OCI-LY3 (cell line): Measurements from ENCODE around the gene BMAL1.

Experiments
- H2AFZ ChIP-seq: fragments of 200-600, 300-600 bp; shearing (Covaris generic); 2 replicates; pipeline ENCODE4 v1.6.0; 2014; ENCODE audit warnings: antibody characterized with exemption, low read depth, low read length
- H3K27ac ChIP-seq: fragments of 200-600, 300-600 bp; sonication (generic); 2 replicates; pipeline ENCODE4 v1.5.1; 2014; ENCODE audit warnings: mild to moderate bottlenecking, low read length, moderate library complexity, mixed read lengths
- H3K27me3 ChIP-seq: fragments of 200-600, 300-600 bp; sonication (generic); 2 replicates; pipeline ENCODE4 v1.6.1; 2014; ENCODE audit warnings: low read depth, low read length, mixed read lengths
- H3K36me3 ChIP-seq: fragments of 200-600, 300-600 bp; sonication (generic); replicated peaks from 2 replicates; pipeline ENCODE3; 2014; ENCODE audit warnings: low read depth, low read length, mixed read lengths
- H3K4me1 ChIP-seq: fragments of 300-600, 200-600 bp; sonication (generic); 2 replicates; pipeline ENCODE4 v1.6.1; 2014; ENCODE audit warnings: low read length, mixed read lengths
- H3K4me2 ChIP-seq: fragments of 200-600, 300-600 bp; sonication (generic); 2 replicates; pipeline ENCODE4 v1.6.1; 2014; ENCODE audit warnings: low read length, mixed read lengths
- H3K4me3 ChIP-seq: fragments of 300-600, 200-600 bp; sonication (generic); 2 replicates; pipeline ENCODE4 v1.5.1; 2014; ENCODE audit warnings: antibody characterized with exemption, mild to moderate bottlenecking, low read length, moderate library complexity
- H3K79me2 ChIP-seq: fragments of 300-600, 200-600 bp; shearing (Covaris generic); 2 replicates; pipeline ENCODE4 v1.6.1; 2014; ENCODE audit warnings: mild to moderate bottlenecking, low read length, mixed read lengths
- H3K9ac ChIP-seq: fragments of 300-600, 200-600 bp; shearing (Covaris generic); 2 replicates; pipeline ENCODE4 v1.6.0; 2014; ENCODE audit warnings: mild to moderate bottlenecking, low read length, moderate library complexity
- H3K9me3 ChIP-seq: fragments of 200-600, 300-600 bp; shearing (Covaris generic); 2 replicates; pipeline ENCODE4 v1.6.1; 2014; ENCODE audit warnings: low read length, mixed read lengths; ENCODE audit not compliant: insufficient read depth
- H4K20me1 ChIP-seq: fragments of 200-600, 300-600 bp; sonication (generic); 2 replicates; pipeline ENCODE4 v1.6.1; 2016; ENCODE audit warnings: low read length, mixed read lengths; ENCODE audit not compliant: insufficient read depth
- CTCF ChIP-seq: fragments of 200-600, 300-600 bp; sonication (generic); IDR thresholded peaks from 2 replicates; pipeline ENCODE4 v1.5.1; 2014; ENCODE audit warnings: antibody characterized with exemption, low read length, low read depth
- EZH2phosphoT487 ChIP-seq: fragments of 200-600 bp; shearing (Covaris generic); IDR thresholded peaks from 2 replicates; pipeline ENCODE4 v1.6.1; 2018; ENCODE audit warnings: antibody characterized with exemption, mixed run types, low read depth

The BMAL1 gene

GRCh38 chr11:13261591-13262061 lies 16.0 kb upstream of the BMAL1 start:
- no peak overlapping the region for H3K27ac ChIP-seq
- H2AFZ ChIP-seq: no peak overlapping the region
- H3K36me3 ChIP-seq: no peaks in the 10 kb centered on the region
- H3K4me2 ChIP-seq: no peak overlapping the region
- no peaks in the 10 kb centered on the region for H4K20me1 ChIP-seq
- no peak overlapping the region for H3K9ac ChIP-seq
- H3K27me3 ChIP-seq: peaks cover 32% of the 10 kb centered on the region
- no peaks in the 10 kb centered on the region for H3K4me1 ChIP-seq
- H3K9me3 ChIP-seq: no peaks in the 10 kb centered on the region
- H3K79me2 ChIP-seq: no peaks in the 10 kb centered on the region
- no peak for TF ChIP-seq EZH2phosphoT487
- TF ChIP-seq CTCF: no peak
- H3K4me3 ChIP-seq: no peak overlapping the region

- Histone ChIP-seq H3K9ac (no peak overlapping the region), H3K4me2 (no peak overlapping the region), H3K4me1 (no peaks in the 10 kb centered on the region), H3K27me3 (peaks cover 30% of the 10 kb centered on the region), H3K9me3 (no peaks in the 10 kb centered on the region), H4K20me1 (no peaks in the 10 kb centered on the region), H3K27ac (no peak overlapping the region), H3K4me3 (no peak overlapping the region), H2AFZ (no peak overlapping the region), H3K36me3 (no peaks in the 10 kb centered on the region), H3K79me2 (no peaks in the 10 kb centered on the region)
- TF ChIP-seq EZH2phosphoT487 (no peak), CTCF (no peak)
Measured at GRCh38 chr11:13262096-13262495, 15.5 kb upstream of the BMAL1 start.

DNA sequence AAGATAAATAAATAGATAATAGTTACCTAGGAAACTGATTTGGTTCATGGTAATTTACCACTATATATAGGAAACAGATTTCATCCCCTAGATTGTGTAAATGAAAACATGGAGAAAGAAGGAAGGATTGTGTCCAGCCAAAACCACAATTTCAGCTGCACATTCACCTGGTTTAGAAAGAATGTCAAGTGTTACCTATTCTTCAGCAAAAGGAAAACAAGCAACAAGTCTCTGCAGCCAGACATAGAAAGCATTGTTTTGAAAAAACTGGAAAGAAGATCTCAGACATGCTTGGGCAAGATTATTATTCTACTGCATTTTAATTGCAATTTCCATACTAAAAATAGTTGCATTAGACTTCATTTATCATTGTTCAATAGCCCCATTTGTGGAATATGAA lies 8.8 kb upstream of the BMAL1 start:
- no peak overlapping the region for H3K4me2 ChIP-seq
- TF ChIP-seq CTCF (no peak), EZH2phosphoT487 (no peak)

GRCh38 chr11:13269775-13270174 lies 7.8 kb upstream of the BMAL1 start:
- no peaks in the 10 kb centered on the region for H3K36me3 ChIP-seq
- no peak overlapping the region for H2AFZ ChIP-seq
- H3K4me1 ChIP-seq: no peaks in the 10 kb centered on the region
- no peaks in the 10 kb centered on the region for H3K79me2 ChIP-seq
- H3K9ac ChIP-seq: no peak overlapping the region
- H3K9me3 ChIP-seq: no peaks in the 10 kb centered on the region
- no peak for TF ChIP-seq EZH2phosphoT487
- no peak for TF ChIP-seq CTCF
- H3K4me3 ChIP-seq: no peak overlapping the region
- no peak overlapping the region for H3K27ac ChIP-seq
- H3K27me3 ChIP-seq: peaks cover 39% of the 10 kb centered on the region
- no peaks in the 10 kb centered on the region for H4K20me1 ChIP-seq
- H3K4me2 ChIP-seq: no peak overlapping the region

More for the DNA sequence above, 8.8 kb upstream of the BMAL1 start:
- H4K20me1 ChIP-seq: no peaks in the 10 kb centered on the region
- no peaks in the 10 kb centered on the region for H3K36me3 ChIP-seq
- no peak overlapping the region for H3K4me3 ChIP-seq
- peaks cover 42% of the 10 kb centered on the region for H3K27me3 ChIP-seq
- no peak overlapping the region for H2AFZ ChIP-seq
- H3K9ac ChIP-seq: no peak overlapping the region
- no peak overlapping the region for H3K27ac ChIP-seq
- no peaks in the 10 kb centered on the region for H3K79me2 ChIP-seq
- H3K4me1 ChIP-seq: no peaks in the 10 kb centered on the region
- no peaks in the 10 kb centered on the region for H3K9me3 ChIP-seq
